MM.1S (cell line): Measurements from ENCODE around the gene PCGF6.

Experiments
- DNase-seq: peaks from one replicate; pipeline ENCODE4 v3.0.0-alpha.2; 2015
- H2AFZ ChIP-seq: fragments of 300-600 bp; sonication (generic); 2 replicates; pipeline ENCODE4 v1.6.0; 2016; ENCODE audit warnings: antibody characterized with exemption, low read length
- H3F3A ChIP-seq: fragments of 300-600 bp; sonication (generic); 2 replicates; pipeline ENCODE4 v1.6.1; 2016; ENCODE audit warnings: mild to moderate bottlenecking, antibody characterized with exemption, low read length, moderate library complexity, mixed read lengths; ENCODE audit not compliant: insufficient read depth
- H3K27ac ChIP-seq: fragments of 300-600 bp; sonication (generic); 2 replicates; pipeline ENCODE4 v1.5.1; 2016; ENCODE audit warnings: mild to moderate bottlenecking, low read length
- H3K27me3 ChIP-seq: fragments of 300-600 bp; sonication (generic); replicated peaks from 2 replicates; pipeline ENCODE4 v1.6.0; 2016; ENCODE audit warnings: low read length; ENCODE audit not compliant: insufficient read depth
- H3K36me3 ChIP-seq: fragments of 300-600 bp; sonication (generic); replicated peaks from 2 replicates; pipeline ENCODE4 v1.6.1; 2016; ENCODE audit warnings: mild to moderate bottlenecking, low read length, mixed read lengths; ENCODE audit not compliant: insufficient read depth
- H3K4me1 ChIP-seq: fragments of 300-600 bp; sonication (generic); 2 replicates; pipeline ENCODE4 v1.6.1; 2016; ENCODE audit warnings: low read length, mixed read lengths
- H3K4me2 ChIP-seq: fragments of 300-600 bp; sonication (generic); 2 replicates; pipeline ENCODE4 v1.6.0; 2016; ENCODE audit warnings: low read depth, low read length
- H3K4me3 ChIP-seq: fragments of 300-600 bp; sonication (generic); 2 replicates; pipeline ENCODE4 v1.5.1; 2016; ENCODE audit warnings: low read length, mixed read lengths
- H3K79me2 ChIP-seq: fragments of 300-600 bp; sonication (generic); 2 replicates; pipeline ENCODE4 v1.6.1; 2016; ENCODE audit warnings: mixed run types, low read length, mixed read lengths
- H3K9ac ChIP-seq: fragments of 300-600 bp; sonication (generic); 2 replicates; pipeline ENCODE4 v1.6.1; 2016; ENCODE audit warnings: low read length, mixed read lengths
- H3K9me2 ChIP-seq: fragments of 300-600 bp; sonication (generic); replicated peaks from 2 replicates; pipeline ENCODE4 v1.6.1; 2016; ENCODE audit warnings: mild to moderate bottlenecking, low read length, mixed read lengths; ENCODE audit not compliant: insufficient read depth
- H3K9me3 ChIP-seq: fragments of 300-600 bp; sonication (generic); replicated peaks from 2 replicates; pipeline ENCODE4 v1.6.1; 2016; ENCODE audit warnings: mild to moderate bottlenecking, low read length, mixed read lengths; ENCODE audit not compliant: insufficient read depth
- H4K20me1 ChIP-seq: fragments of 300-600 bp; sonication (generic); 2 replicates; pipeline ENCODE4 v1.6.1; 2016; ENCODE audit warnings: mild to moderate bottlenecking, low read length, moderate library complexity, mixed read lengths; ENCODE audit not compliant: insufficient read depth
- EZH2 ChIP-seq: fragments of 300-600 bp; sonication (generic); optimal IDR thresholded peaks from 2 replicates; pipeline ENCODE3; 2017; ENCODE audit warnings: low read depth, mild to moderate bottlenecking, antibody characterized with exemption, low read length, mixed read lengths
- EZH2phosphoT487 ChIP-seq: fragments of 300-600 bp; sonication (generic); IDR thresholded peaks from 2 replicates; pipeline ENCODE4 v1.6.1; 2018; ENCODE audit warnings: antibody characterized with exemption, low read length
- TF ChIP-seq, protein P1 (sequence below): fragments of 300-600 bp; sonication (generic); IDR thresholded peaks from 2 replicates; pipeline ENCODE4 v1.5.1; 2016; ENCODE audit warnings: antibody characterized with exemption, low read length, mixed read lengths

Gene PCGF6

DNA sequence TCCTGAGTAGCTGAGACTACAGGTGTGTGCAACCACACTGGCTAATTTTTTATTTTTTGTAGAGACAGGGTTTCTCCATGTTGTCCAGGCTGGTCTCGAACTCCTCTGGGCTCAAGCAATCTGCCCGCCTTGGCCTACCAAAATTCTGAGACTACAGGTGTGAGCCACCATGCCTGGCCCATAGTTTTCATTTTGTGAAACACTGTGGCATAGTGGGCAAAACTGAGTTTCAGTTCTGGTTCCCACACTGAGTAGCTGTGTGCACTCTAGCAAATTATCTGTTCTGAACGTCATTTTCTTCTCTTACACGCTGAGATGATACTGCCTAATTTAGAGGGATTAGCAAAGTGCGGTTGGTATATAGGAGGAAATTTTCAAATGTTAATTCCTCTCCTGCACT lies 31.8 kb upstream of the PCGF6 start:
- Histone ChIP-seq H3K79me2 (no peaks in the 10 kb centered on the region), H2AFZ (no peak overlapping the region), H3K27ac (no peak overlapping the region), H3K36me3 (peaks cover 6% of the 10 kb centered on the region; the same call in 1 of the 2 replicates), H3K4me1 (no peaks in the 10 kb centered on the region), H3K9me3 (no peaks in the 10 kb centered on the region), H3K4me2 (no peak overlapping the region), H3K27me3 (no peaks in the 10 kb centered on the region), H3K9me2 (no peaks in the 10 kb centered on the region), H4K20me1 (no peaks in the 10 kb centered on the region), H3K9ac (no peak overlapping the region), H3F3A (peaks cover 13% of the 10 kb centered on the region; the same call in 1 of the 2 replicates), H3K4me3 (no peak overlapping the region)
- TF ChIP-seq, protein P1, sequence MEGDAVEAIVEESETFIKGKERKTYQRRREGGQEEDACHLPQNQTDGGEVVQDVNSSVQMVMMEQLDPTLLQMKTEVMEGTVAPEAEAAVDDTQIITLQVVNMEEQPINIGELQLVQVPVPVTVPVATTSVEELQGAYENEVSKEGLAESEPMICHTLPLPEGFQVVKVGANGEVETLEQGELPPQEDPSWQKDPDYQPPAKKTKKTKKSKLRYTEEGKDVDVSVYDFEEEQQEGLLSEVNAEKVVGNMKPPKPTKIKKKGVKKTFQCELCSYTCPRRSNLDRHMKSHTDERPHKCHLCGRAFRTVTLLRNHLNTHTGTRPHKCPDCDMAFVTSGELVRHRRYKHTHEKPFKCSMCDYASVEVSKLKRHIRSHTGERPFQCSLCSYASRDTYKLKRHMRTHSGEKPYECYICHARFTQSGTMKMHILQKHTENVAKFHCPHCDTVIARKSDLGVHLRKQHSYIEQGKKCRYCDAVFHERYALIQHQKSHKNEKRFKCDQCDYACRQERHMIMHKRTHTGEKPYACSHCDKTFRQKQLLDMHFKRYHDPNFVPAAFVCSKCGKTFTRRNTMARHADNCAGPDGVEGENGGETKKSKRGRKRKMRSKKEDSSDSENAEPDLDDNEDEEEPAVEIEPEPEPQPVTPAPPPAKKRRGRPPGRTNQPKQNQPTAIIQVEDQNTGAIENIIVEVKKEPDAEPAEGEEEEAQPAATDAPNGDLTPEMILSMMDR: no peak
- TF ChIP-seq EZH2: no peak
- no peak for TF ChIP-seq EZH2phosphoT487
- DNase-seq: no peak

- H3K79me2 ChIP-seq: peaks cover 42% of the 10 kb centered on the region
- no peaks in the 10 kb centered on the region for H3K4me1 ChIP-seq
- no peaks in the 10 kb centered on the region for H3K9me3 ChIP-seq
- H3K36me3 ChIP-seq: peaks cover 3% of the 10 kb centered on the region; the same call in 1 of the 2 replicates
- no peak overlapping the region for H3K27ac ChIP-seq
- no peaks in the 10 kb centered on the region for H4K20me1 ChIP-seq
- no peak overlapping the region for H3K9ac ChIP-seq
- H3F3A ChIP-seq: no peaks in the 10 kb centered on the region
- TF ChIP-seq EZH2phosphoT487 (no peak), EZH2 (no peak)
- TF ChIP-seq, protein P1: no peak
- H3K4me3 ChIP-seq: no peak overlapping the region
- DNase-seq: no peak
- no peaks in the 10 kb centered on the region for H3K9me2 ChIP-seq
- no peak overlapping the region for H2AFZ ChIP-seq
- no peak overlapping the region for H3K4me2 ChIP-seq
- H3K27me3 ChIP-seq: no peaks in the 10 kb centered on the region
These were observed 23.3 kb upstream of the PCGF6 start for GRCh38 chr10:103374263-103374662.

- Histone ChIP-seq H3K27ac (no peak overlapping the region), H3K27me3 (no peaks in the 10 kb centered on the region), H3K36me3 (peaks cover 3% of the 10 kb centered on the region; the same call in 1 of the 2 replicates), H3K9ac (no peak overlapping the region), H3K4me1 (no peaks in the 10 kb centered on the region), H3K9me3 (no peaks in the 10 kb centered on the region), H2AFZ (no peak overlapping the region), H3K4me3 (no peak overlapping the region), H4K20me1 (no peaks in the 10 kb centered on the region), H3K79me2 (peaks cover 48% of the 10 kb centered on the region), H3K4me2 (no peak overlapping the region), H3K9me2 (no peaks in the 10 kb centered on the region), H3F3A (peaks cover 4% of the 10 kb centered on the region)
- TF ChIP-seq, protein P1: no peak
- TF ChIP-seq EZH2phosphoT487 (no peak), EZH2 (no peak)
- DNase-seq: no peak
These were observed 22.6 kb upstream of the PCGF6 start for GRCh38 chr10:103373544-103373943.
